D341Med (cell line): ENCODE measurements around the gene SMOC1.

ENCODE experiments used
- DNase-seq: peaks from one replicate; pipeline ENCODE4 v3.0.0; 2012; ENCODE audit warnings: low spot score

The SMOC1 gene

DNA sequence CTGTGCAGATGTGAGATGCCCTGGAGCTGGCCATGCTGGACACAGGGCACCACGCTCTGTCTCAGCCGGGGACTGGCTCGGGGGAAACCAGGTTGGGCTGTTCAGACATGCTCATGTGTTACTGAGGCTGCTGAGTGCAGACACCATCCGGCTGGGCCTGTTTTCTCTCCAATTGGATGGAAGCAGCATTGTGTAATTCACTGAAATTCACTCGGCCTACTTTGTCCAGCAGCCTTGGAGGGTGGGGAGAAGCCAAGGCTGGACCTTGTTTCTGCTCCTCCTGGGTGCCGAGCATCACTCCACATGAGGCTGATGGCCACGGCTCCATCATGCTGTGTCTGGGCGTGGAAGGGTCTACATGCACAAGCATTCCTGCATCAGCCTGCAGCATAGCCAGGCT, 130.7 kb downstream of the SMOC1 start:
- no peak for DNase-seq

DNA sequence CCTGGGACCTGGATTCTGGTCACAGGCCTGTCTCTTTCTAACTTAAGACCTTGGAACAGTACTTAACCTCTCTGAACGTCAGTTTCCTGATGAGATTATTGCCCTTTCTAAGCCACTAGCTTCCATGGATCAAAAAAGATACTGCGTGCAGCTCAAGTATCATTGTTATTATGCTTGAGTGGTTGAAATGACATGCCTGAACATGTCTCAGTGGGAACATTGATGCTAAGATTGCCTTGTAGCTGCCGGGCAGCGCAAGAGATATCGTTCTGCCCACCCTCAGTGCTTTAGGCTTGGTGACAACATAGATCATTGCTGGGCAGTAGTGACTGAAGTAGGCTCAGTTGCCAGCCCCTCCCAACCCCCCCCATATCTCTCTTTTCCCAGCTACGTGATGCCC, 131.9 kb downstream of the SMOC1 start:
- no peak for DNase-seq

DNA sequence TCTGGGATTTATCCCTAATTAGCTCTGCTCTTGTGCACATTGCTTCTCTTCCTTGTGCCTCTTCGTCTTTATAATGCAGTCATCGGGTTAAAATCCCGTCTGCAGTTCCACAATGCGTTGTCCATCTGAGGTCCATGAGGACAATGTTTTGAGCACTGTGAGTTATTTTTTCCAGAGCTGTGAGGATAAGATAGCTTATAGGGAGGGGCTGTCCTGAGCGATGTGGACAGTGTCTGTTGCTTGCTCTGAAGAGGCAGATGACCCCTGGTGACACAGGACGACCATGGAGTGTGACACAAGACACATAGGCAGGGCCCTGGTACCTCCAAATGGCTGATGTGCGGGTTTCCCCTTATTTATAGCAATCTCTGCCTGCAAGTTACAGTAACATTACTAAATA, 132.5 kb downstream of the SMOC1 start:
- no peak for DNase-seq

DNA sequence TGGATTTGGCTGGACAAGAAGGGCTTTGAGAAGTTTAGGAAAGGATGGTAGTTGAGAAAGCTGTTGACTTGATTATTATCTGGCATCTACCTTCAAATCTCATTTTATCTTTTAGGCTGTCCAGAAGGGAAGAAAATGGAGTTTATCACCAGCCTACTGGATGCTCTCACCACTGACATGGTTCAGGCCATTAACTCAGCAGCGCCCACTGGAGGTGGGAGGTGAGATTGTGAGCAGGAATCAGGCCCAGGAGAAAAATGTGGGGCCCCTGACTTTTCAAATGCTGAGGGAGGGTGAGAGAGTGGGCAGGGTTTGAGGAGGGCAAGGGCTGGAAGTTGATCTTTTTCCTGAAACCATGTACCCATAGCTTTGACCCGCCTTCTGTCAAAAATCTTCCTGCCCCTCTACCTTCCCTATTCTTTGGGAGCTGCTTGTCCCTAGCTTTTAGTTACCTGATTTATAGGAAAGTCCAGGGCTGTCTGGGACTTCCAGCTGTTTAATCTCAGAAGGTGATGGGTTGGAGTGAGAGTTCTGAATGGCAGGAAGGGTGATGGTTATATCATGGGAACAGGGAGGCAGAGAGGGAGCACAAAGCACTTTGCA, 134.2 kb downstream of the SMOC1 start:
- DNase-seq, result peak; percentile 63

DNA sequence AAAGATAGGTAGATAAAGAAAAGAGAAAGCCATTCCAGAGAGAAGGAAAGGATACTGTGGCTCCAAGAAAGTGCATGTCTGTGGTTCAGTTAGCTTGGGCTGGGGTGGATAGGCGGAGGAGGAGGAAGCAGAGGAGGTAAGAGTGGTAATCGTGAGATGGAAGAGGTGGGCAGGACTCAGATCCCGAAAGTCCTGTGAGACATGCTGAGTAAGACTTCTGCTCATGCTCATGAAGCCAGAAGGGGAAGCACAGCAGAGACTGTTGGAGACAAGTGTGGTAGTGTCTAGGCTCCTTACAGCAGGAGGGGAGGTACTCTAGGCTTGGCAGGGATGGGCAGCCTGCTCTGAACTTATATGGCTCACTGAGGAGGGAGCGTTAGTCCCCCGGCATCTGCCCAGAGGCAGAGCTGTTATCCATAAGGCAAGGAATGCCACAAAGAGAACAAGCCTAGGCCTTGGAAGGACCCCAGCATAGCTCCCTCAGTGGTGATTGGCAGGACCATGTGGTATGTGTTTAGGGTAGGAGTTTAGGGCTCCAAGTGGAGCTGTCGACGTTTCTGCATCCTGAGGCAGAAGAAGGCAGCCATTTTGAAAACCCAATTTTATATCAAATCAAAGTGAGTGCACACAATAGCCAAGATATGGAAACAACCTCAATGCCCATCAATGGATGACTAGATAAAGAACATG, 135.3 kb downstream of the SMOC1 start:
- DNase-seq, result no peak

DNA sequence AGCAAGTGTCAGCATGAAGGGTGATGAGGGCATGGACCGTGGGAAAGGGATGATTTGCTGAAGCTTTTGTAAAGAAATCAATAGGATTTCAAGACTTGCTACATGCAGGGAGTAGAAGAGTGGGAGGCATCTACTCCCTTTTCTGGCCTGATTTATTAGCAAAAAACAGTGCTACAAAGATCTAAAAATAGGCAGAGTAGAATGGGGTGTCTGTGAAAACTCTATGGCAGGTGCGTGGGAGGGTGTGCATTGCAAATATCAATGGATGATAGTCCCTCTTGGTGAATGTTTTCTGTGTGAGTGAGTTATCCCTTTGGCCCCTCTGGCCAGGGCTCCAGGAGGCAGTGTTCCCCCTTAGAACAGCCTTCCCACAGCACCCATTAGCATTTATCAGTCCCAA, 139.0 kb downstream of the SMOC1 start:
- DNase-seq, result no peak

DNA sequence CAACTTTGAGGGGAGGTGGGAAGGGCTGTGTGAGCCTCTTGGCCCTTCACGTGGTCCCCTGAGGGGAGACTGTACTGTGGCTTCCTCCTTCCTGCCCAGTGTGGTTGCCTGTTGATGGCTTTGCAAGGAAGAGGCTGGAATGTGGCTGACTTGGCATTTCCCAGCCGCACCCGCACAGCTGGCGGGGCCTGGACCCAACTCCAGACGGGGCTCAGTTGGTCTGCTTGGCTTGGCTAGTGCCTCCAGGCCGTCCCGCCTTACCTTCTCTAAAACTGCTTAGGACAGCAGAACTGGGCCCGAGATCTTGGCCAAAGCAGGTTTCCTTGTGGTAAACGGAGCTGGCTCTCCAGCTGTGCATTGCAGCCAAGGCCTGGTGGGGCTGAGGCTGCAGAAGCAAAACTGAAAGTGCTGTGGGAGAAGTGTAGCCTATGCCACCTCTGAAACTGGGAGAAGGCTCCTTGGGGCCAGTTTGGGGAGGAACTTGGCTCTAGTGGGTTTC, 139.5 kb downstream of the SMOC1 start:
- DNase-seq, result no peak

DNA sequence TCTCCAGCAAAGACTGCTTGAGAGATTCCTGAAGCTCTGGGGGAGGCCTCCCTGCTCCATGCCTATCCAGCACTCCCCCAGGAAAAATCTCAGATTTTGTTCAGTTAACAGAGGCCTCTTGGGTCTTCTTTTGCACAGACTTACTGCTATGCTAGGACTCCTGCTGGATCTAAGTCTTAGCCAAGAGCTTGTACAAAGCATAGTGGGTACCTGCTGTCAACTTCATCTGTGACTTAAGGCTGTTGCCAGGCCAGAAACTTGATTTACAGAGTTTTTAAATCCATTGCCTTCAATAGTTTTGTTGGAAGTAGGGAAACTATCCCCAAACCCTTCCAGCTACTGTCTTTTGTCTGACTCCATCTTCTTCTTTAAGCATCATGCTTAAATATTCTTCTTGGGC, 140.5 kb downstream of the SMOC1 start:
- no peak for DNase-seq

DNA sequence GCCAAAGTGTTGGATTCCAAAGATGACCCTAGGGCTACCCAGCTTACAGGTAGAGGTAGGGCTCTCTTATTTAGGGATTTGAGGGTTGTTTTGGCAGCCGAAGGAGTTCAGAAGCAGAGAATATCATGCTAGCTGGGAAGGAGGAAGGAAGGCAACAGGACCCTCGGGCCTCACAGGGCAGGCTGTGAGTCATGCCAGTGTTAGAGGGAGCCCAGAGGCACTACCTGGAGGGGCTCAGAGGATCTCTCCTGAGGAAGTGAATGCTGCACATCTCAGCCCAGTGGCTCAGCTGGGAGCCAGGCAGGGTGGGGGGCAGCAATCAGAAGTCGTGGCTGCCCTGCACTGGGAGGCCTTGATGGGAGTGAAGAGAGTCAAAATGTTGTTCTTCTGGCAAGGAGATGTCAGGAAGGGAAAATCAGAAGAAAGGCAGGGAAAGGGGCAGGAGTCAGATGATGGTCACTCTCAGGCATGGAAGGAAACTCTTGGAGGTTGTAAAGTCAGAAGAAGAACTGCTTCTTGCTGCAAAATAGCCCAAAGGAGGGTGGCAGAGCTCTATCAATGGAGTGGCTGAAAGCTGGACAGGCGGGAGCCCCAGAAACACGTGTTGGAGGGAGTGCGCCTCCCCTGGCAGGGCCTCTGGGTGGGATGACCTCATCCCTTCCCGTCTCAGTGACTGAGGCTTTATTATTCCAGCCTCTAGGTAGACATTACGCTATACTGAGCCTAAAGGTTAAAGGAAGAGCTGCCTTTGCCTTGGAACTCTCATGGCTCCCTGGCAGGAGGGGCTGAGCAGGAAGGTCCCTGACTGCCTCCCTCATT, 141.3 kb downstream of the SMOC1 start:
- no peak for DNase-seq

DNA sequence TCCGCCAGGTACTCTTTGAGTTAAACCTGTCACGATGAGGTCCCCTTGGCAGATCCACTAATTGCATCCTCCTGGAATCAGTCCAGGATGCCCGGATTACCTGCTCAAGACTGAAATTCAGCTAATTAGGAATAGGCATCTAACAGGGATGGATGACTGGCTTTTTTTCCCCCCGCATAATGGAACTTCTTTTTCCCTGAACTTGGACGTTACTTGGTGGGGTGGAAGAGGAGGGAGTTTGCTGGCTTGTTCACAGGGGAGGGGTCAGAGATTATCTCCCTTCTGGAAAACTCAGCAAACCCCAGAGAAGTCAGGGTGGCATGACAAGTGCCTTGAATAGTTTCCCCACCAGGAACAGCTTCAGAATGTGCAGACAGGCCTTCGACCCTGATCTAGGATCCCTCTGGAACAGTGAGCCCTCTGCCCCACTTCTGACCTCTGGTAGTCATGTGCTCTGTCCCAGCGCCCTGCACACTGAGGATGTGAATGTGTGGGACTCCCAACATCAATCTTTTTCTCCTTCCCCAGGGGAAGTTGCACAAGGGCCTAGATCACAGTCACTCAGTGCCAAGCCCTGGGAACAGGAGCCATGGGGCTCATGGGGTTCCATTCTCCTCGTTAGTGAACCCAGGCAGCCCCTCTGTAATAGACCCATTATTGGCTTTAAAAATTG, 142.5 kb downstream of the SMOC1 start:
- no peak for DNase-seq

DNA sequence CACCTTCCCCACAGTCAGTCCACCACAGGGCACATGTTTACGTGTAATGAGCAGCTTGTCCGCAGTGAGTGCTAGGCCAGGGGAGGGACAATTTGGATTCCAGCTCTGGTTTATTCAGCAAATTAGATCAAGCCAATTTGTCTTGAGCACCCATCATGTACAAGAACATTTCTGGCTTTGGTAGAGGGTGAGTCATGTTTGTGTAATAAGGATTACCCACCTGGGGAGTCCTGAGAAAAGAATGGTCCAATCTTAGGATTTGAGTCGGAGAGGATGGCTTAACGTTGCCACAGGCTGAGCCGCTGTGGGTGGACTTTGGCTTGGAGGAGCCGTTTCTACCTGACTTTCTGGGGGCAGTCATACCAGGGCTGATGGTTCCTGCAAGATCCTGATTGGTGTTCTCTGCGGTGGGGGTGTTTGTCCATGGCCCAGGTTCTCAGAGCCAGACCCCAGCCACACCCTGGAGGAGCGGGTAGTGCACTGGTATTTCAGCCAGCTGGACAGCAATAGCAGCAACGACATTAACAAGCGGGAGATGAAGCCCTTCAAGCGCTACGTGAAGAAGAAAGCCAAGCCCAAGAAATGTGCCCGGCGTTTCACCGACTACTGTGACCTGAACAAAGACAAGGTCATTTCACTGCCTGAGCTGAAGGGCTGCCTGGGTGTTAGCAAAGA, 143.7 kb downstream of the SMOC1 start:
- DNase-seq, result no peak

DNA sequence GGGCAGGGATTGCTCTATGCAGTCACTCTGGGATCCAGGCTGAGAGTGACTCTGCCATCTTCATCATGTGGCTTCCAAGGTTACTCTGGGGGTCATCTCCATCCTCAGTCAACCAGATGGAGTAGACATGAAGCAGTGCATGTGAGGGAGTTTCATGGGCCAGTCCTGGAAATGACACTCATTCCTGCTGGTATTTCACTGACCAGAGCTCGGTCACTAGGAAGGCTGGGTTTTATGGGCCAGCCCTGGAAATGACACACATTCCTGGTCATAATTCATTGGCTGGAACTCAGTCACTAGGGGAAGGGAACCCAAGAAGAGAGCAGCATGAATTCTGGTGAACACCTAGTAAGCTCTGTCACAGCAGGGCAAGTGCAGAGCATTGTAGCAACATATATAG, 144.7 kb downstream of the SMOC1 start:
- DNase-seq, result no peak

DNA sequence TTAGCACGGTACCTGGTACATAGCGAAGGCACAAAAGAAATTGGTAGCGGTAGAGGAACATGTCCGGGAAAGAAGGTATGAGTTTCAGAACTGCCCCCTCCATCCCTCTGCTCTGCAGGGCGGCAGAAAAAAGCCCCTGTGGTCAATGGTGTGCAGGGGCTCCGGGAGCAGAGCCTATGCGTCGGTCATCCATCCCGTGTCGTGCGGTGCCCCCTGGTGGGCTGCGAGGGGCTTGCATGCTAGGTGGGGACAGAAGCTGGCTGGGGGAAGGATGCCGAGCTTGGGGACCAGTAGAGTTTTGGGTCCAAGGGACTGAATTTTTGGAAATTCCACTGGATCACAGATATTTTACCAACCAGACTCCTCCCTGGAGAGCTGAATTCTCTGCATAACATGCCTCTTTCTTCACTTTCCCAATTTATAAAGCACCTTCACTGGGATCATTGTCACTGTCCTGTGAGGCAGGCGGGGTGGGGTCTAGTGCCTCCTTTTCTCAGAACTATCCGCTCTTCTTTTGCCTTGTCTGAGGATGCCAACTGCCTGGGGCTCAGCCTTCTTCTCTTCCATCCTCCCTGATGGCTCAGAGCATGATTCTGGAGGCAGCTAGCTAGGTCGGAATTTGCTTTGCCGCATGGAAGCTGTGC, 148.7 kb downstream of the SMOC1 start:
- peak; percentile 89 for DNase-seq

DNA sequence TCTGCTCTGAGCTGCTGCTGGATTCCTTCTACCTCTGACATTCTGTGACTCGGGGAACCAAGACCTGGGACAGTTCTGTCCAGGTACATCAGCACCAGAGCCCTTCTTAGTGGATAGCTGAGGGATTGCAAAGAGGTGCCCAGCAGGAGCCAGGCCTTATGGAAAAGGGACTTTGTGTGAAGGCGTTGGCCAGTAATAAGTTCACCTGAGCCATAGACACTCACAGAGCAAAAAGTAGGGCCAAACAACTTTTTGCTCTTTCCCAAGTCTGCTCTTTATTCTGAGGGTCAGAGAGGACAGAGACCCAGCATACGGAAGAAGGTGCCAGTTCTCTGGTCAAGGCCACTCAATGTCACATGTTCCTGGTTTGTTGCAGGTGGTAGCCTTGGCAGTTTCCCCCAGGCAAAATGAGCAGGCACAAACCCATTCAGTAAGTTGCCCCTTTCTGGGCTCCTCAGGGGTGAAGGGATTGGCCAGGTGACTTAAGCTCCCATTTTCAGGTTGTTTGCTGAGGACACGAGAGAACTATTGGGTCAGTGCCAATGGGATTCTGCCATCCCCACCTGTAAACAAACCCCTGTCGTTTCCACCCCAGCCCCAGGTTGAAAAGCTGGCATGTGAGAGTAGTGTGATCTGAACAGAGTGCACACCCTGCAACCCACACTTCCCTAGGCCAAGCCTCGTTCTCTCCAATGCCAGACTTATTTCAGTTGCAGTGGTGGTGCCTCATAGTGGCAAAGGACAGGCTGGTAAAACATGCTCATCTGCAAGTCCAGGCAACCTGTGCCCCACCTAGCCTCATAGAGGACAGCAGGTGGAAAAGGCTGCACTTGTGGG, 150.3 kb downstream of the SMOC1 start:
- no peak for DNase-seq

DNA sequence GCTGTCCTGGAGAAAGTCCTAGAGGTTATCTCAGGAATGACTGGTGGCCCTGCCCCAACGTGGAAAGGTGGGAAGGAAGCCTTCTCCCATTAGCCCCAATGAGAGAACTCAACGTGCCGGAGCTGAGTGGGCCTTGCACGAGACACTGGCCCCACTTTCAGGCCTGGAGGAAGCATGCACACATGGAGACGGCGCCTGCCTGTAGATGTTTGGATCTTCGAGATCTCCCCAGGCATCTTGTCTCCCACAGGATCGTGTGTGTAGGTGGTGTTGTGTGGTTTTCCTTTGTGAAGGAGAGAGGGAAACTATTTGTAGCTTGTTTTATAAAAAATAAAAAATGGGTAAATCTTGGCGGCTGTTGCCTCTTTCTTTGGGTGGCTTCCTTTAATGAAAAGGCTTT, 152.8 kb downstream of the SMOC1 start:
- DNase-seq, result no peak

DNA sequence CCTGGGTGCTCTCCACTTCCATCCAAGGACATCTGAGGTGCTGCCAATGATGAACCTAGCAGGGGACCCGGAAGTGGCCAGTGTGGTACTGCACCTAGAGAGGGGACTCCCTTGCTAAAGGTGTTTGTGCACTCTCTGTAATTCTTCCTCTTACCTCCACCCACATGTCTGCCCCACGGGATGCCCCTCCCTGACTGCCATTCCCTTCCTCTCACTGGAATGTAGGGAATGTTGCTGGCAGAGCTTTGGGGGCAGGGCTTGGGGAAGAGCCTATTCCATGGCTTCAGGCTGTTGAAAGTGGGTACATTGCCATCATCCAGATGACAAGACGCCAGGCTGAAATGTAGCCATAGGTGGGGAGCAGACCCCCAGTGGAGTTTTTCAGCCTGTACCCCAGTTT, 153.2 kb downstream of the SMOC1 start:
- DNase-seq, result no peak

DNA sequence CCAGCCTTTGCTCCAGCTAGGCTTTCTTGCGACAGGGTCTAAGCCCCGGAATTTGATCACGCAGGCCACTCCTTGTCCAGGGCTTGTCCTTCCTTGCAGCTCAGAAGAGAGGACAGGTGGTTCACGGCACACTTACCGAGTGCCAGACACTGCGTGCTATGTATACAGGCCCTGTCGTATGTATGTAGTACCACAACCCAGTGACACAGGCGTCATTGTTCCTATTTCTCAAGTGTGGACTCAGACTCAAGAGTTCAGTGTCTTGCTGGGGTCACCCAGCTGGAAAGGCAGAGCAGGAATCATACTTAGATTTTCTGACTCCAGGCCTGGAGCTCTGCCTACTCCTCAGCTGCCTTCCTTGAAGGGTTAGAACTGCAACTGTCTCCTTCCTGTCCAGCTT, 153.9 kb downstream of the SMOC1 start:
- DNase-seq, result no peak

DNA sequence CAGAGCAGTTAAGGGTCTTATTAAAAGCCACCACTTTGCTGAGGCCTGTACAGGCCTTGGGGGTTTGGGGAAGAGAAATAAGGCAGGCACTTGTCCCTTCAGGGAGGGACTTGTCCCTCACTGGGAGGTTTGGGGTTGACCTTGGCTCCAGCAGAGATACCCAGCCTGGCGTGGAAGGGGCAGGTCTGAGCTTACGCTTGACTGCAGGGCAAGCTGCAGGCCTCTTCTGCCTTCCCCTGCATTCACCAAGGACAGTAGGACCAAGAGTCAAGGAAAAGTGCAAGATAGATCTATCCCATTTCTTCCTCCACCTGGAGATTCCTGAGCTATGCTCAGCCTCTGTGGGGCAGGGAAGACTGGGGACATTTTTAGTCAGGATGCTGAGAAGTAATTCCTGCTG, 154.3 kb downstream of the SMOC1 start:
- DNase-seq, result no peak

DNA sequence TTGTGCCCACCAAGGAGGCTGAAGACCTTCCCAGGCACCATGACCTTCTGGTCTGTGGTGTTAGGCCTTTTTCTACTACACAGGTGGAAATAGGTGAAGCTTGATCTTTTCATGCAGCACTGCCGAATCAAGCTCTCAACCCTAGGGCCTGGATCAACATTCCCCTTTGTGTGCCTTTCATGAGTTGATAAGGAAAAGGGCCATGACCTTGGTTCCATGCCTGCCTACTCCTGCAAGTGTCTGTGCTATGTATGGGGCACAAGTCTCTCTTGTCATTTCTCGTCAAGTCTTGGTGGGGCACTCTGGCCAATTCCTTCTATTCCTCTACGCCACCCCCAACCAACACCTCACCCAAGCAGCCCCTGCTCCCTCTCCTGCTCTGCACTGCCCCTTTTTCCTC, 155.0 kb downstream of the SMOC1 start:
- no peak for DNase-seq

DNA sequence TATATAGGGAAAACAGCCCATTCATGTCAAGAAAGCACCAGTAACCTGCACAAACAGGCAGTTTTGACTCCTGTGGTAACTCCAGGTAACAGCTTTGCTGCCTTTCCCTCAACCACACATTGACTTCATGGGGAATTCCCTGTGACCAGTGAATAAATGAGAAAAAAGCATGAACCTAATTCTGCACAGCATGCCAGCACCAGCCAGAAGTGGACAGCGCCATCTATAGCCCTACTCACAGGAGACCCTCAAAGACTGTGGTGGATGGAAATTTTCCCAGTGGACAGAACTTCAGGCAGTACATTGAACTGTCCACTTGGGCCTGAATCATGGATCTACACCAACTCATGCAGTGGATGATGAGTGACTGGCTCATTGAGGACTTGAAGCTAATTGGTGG, 157.4 kb downstream of the SMOC1 start:
- DNase-seq, result no peak

DNA sequence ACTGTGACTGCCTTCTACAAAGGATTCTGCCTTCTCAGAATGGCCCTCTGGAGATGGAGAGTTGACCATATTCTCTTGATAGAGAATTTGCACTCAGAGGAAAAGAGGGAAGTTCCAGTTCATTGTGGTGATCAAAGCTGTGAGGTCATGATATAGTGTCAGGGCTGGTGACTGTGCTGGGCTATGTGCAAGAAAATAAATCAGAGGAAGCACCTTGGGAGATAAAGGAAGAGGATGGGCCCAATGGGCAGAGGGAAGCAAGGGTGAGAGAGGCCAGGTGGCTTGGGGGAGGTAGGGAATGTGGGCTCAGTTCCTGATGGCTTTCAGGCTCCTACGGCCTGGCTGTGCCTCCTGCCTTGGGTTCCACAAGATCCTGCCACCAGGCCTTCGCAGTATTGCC, 163.8 kb downstream of the SMOC1 start:
- DNase-seq, result no peak
